Measurements from ENCODE around the gene TUBA4A. TPM values are rescaled to one million over a fixed set of nuclear protein-coding genes. Genes with fewer than 3 reads are reported as not detected.

TUBA4A gene
- total and polyA plus RNA-seq, 2 of the 4 experiments (the other 2 are of a cell fraction): 21.9 to 35.6 TPM

GRCh38 chr2:219270055-219270372 is 16.3 kb upstream of the TUBA4A start:
- Histone ChIP-seq H3K18ac (ENCODE audit: low read depth, low read length) (no peak overlapping the region), H2BK120ac (ENCODE audit: low read depth, low read length) (no peak overlapping the region), H3K36me3 (ENCODE audit: control insufficient read depth, insufficient read depth, low read length) (no peaks in the 10 kb centered on the region), H4K20me1 (ENCODE audit: insufficient read depth, low read length) (no peaks in the 10 kb centered on the region), H3K4me3 (ENCODE audit: insufficient read depth, low read depth, low read length) (no peak overlapping the region), H3K4me1 (ENCODE audit: control insufficient read depth, insufficient read depth, low read length) (peaks cover 10% of the 10 kb centered on the region), H3K4me2 (ENCODE audit: low read depth, low read length) (no peak overlapping the region), H3K27me3 (ENCODE audit: control insufficient read depth, insufficient read depth, low read length) (peaks cover 22% of the 10 kb centered on the region), H4K8ac (ENCODE audit: low read depth in 2 of 2, low read length in 2 of 2) (no peak overlapping the region), H3K79me1 (ENCODE audit: low read depth in 1 of 2, low read length in 2 of 2) (no peaks in the 10 kb centered on the region), H2AK9ac (replicated peaks; ENCODE audit: low read depth, low read length, poor library complexity) (no peak overlapping the region), H4K5ac (ENCODE audit: low read depth, low read length) (no peak overlapping the region), H3K14ac (replicated peaks; ENCODE audit: low read depth, low read length) (no peak overlapping the region), H3K9ac (ENCODE audit: low read depth, low read length) (no peak overlapping the region), H3K23ac (ENCODE audit: low read depth, low read length) (no peak overlapping the region), H2BK15ac (ENCODE audit: low read depth, low read length) (no peak overlapping the region), H3K9me3 (ENCODE audit: control insufficient read depth, insufficient read depth, low read length) (no peaks in the 10 kb centered on the region), H2AK5ac (ENCODE audit: low read depth, low read length) (no peak overlapping the region), H3K9me1 (ENCODE audit: insufficient read depth, low read length) (peaks cover 9% of the 10 kb centered on the region), H2BK20ac (ENCODE audit: low read depth, low read length) (no peak overlapping the region), H2BK5ac (ENCODE audit: low read depth, low read length, poor library complexity, severe bottlenecking) (no peak overlapping the region), H2AFZ (replicated peaks; ENCODE audit: low read length, poor library complexity) (no peak overlapping the region), H3K56ac (ENCODE audit: extremely low read depth, insufficient read depth, low read length) (no peak overlapping the region), H4K91ac (ENCODE audit: insufficient read depth, low read depth, low read length) (no peak overlapping the region), H3K4ac (ENCODE audit: low read depth, low read length) (no peak overlapping the region), H3K27ac (ENCODE audit: insufficient read depth, low read length) (no peak overlapping the region)
- ChIA-PET POLR2A (ENCODE audit: unreplicated experiment) (no interaction called here), CTCF (interaction anchor here (1.5 kb wide), 1 partner anchor 9 kb away, joined by 3 read pairs; the partner anchor contains the start of gene DNAJB2)
- dilution Hi-C loops (cut with HindIII; ENCODE audit: low sequenced_read_pairs, unreplicated experiment) (no loop called here), intact Hi-C loops (cut with micrococcal nuclease) (no loop called here), in situ Hi-C loops (cut with MboI; ENCODE audit: low sequenced_read_pairs) (no loop called here)
- no TSS peak for BruUV-seq (replicated peaks)
- WGBS, 2 experiments (ENCODE audit: extremely low coverage in 2 of 2, insufficient read length in 1 of 2): 69% methylated on average over 5 of the region's 5 CpGs; no CpG with 5 or more reads in 1 of the 2 experiments
- TF ChIP-seq USF2 (IDR thresholded peaks at IDR 0.05; ENCODE audit: low read depth, low read length): no peak
- no peak for TF ChIP-seq RCOR1 (IDR thresholded peaks at IDR 0.05; ENCODE audit: insufficient replicate concordance, low read length)
- no peak for TF ChIP-seq CEBPB (IDR thresholded peaks at IDR 0.05; ENCODE audit: low read depth, low read length)
- TF ChIP-seq, protein P1, sequence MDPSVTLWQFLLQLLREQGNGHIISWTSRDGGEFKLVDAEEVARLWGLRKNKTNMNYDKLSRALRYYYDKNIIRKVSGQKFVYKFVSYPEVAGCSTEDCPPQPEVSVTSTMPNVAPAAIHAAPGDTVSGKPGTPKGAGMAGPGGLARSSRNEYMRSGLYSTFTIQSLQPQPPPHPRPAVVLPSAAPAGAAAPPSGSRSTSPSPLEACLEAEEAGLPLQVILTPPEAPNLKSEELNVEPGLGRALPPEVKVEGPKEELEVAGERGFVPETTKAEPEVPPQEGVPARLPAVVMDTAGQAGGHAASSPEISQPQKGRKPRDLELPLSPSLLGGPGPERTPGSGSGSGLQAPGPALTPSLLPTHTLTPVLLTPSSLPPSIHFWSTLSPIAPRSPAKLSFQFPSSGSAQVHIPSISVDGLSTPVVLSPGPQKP (IDR thresholded peaks at IDR 0.05; ENCODE audit: borderline replicate concordance, low read depth, low read length): no peak
- no peak for TF ChIP-seq FOS (IDR thresholded peaks at IDR 0.05; ENCODE audit: low read depth, low read length)
- ATAC-seq (ENCODE audit: low read depth) (no peak), DNase-seq (no peak)

Measured in IMR-90 (cell line).